Stimulated activated naive CD8-positive, alpha-beta T cell treated with anti-CD3 and anti-CD28 coated beads, Interleukin-15, Interleukin-2, amounts not matched to agents 100 ng/mL and 50 ng/mL, for 24 hours (primary cell): ENCODE results near the gene PHAF1.

Experiments
- H3K27ac Mint-ChIP-seq: one replicate; pipeline ENCODE4 v1.8.0; 2021; ENCODE audit warnings: mild to moderate bottlenecking, mixed read lengths
- H3K27me3 Mint-ChIP-seq: one replicate; pipeline ENCODE4 v1.8.0; 2021; ENCODE audit warnings: mixed read lengths
- H3K36me3 Mint-ChIP-seq: one replicate; pipeline ENCODE4 v1.8.0; 2021; ENCODE audit warnings: low read depth, mixed read lengths
- H3K4me1 Mint-ChIP-seq: one replicate; pipeline ENCODE4 v1.8.0; 2021; ENCODE audit warnings: low read depth, mixed read lengths
- H3K4me3 Mint-ChIP-seq: one replicate; pipeline ENCODE4 v1.8.0; 2021; ENCODE audit warnings: mild to moderate bottlenecking, mixed read lengths
- H3K9me3 Mint-ChIP-seq: one replicate; pipeline ENCODE4 v1.8.0; 2021; ENCODE audit warnings: mixed read lengths

PHAF1 gene

DNA sequence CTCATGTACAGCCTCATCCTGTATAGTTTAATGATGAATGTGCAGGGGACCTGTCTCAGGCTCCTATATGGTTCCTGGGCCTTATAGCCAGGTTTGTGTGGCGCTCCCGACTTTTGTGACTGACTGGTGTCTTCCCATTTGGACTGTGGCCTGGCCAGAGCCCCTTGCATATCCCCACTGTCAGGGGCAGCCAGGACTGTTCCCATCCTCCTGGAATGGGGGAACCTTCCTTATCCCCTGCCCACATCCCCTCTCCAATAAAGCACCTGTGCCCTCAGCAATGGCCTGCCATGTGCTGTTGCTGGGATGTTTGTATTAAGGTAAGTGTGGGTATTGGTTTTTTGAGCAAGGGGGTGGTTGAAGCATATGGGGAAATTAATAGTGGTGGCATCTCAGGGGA lies 38.5 kb downstream of the PHAF1 start:
- Mint-ChIP-seq H3K27me3 (peaks cover 15% of the 10 kb centered on the region), H3K9me3 (no peaks in the 10 kb centered on the region), H3K4me3 (no peak overlapping the region), H3K4me1 (peaks cover 12% of the 10 kb centered on the region), H3K27ac (no peak overlapping the region), H3K36me3 (peaks cover 55% of the 10 kb centered on the region)

GRCh38 chr16:67148656-67149275 lies 39.0 kb downstream of the PHAF1 start:
- Mint-ChIP-seq H3K4me1 (peaks cover 15% of the 10 kb centered on the region), H3K36me3 (peaks cover 50% of the 10 kb centered on the region), H3K27ac (no peak overlapping the region), H3K4me3 (no peak overlapping the region), H3K27me3 (peaks cover 15% of the 10 kb centered on the region), H3K9me3 (no peaks in the 10 kb centered on the region)

DNA sequence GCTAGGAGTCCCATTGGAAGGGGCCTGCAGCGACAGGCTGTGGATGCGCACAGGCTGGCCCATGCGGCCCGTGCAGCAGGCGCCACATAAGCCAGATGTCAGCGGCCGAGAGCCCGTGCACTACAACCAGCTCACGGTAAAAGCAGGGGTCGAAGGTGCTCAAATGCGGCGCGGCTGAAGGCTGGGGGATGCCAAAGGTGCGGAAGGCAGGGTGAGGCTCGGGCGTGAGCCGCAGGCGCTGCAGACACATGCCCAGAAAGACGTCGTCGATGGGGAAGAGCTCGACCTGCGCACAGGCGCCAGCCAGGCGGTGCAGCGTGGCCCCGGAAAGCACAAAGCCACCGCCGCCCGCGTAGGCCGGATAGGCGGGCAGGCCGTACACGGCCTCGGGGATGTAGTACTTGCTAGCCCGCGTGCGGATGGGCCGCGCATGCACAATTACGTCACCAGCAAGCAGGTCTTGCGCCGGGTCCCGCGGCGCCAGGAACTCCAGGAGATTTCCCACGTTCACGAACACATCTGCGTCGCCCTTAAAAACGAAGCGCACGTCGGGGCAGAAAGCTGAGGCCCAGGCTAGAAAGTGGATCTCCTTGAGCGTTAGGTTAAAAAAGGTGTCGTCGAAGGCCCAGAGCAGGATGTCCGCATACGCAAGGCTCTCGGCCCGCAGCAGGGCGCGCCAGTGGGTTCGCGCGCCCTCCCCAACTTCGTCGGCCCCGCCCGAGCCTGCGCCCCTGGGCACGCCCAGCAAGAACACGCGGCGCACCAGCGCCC lies 39.7 kb downstream of the PHAF1 start:
- Mint-ChIP-seq H3K9me3 (no peaks in the 10 kb centered on the region), H3K4me1 (peaks cover 19% of the 10 kb centered on the region), H3K4me3 (peak overlapping the region; percentile 39), H3K27ac (no peak overlapping the region), H3K36me3 (peaks cover 45% of the 10 kb centered on the region), H3K27me3 (peaks cover 15% of the 10 kb centered on the region)

GRCh38 chr16:67150047-67150832 lies 40.5 kb downstream of the PHAF1 start:
- Mint-ChIP-seq H3K9me3 (no peaks in the 10 kb centered on the region), H3K36me3 (peaks cover 37% of the 10 kb centered on the region), H3K4me3 (no peak overlapping the region), H3K27ac (no peak overlapping the region), H3K27me3 (peaks cover 17% of the 10 kb centered on the region), H3K4me1 (peaks cover 19% of the 10 kb centered on the region)

- peak within 1 kb of the TSS; percentile 58 for H3K4me3 Mint-ChIP-seq
- peaks cover 30% of the 10 kb centered on the region for H3K36me3 Mint-ChIP-seq
- H3K4me1 Mint-ChIP-seq = peaks cover 22% of the 10 kb centered on the region
- no peaks in the 10 kb centered on the region for H3K9me3 Mint-ChIP-seq
- peaks cover 18% of the 10 kb centered on the region for H3K27me3 Mint-ChIP-seq
- no peak within 1 kb of the TSS for H3K27ac Mint-ChIP-seq
Observed at GRCh38 chr16:67150833-67151396, 41.2 kb downstream of the PHAF1 start, which contains the start of gene B3GNT9. TSS of gene B3GNT9 (minus strand) at chr16:67150998. CDS start at chr16:67150485, 513 bp downstream.

GRCh38 chr16:67151431-67152097 lies 41.8 kb downstream of the PHAF1 start:
- H3K36me3 Mint-ChIP-seq = peaks cover 24% of the 10 kb centered on the region
- no peak overlapping the region for H3K27ac Mint-ChIP-seq
- peaks cover 25% of the 10 kb centered on the region for H3K4me1 Mint-ChIP-seq
- H3K9me3 Mint-ChIP-seq = no peaks in the 10 kb centered on the region
- H3K27me3 Mint-ChIP-seq = peaks cover 18% of the 10 kb centered on the region
- H3K4me3 Mint-ChIP-seq = peak overlapping the region; percentile 58

GRCh38 chr16:67154578-67155294 lies 45.0 kb downstream of the PHAF1 start:
- Mint-ChIP-seq H3K27ac (no peak overlapping the region), H3K4me3 (peak overlapping the region; percentile 62), H3K4me1 (peaks cover 48% of the 10 kb centered on the region), H3K36me3 (no peaks in the 10 kb centered on the region), H3K27me3 (peaks cover 13% of the 10 kb centered on the region), H3K9me3 (no peaks in the 10 kb centered on the region)

- Mint-ChIP-seq H3K27ac (no peak overlapping the region), H3K36me3 (no peaks in the 10 kb centered on the region), H3K4me3 (peak overlapping the region; percentile 62), H3K9me3 (no peaks in the 10 kb centered on the region), H3K4me1 (peaks cover 53% of the 10 kb centered on the region), H3K27me3 (peaks cover 13% of the 10 kb centered on the region)
Observed at GRCh38 chr16:67155295-67156142, 45.8 kb downstream of the PHAF1 start.

GRCh38 chr16:67156143-67156844 lies 46.6 kb downstream of the PHAF1 start:
- Mint-ChIP-seq H3K36me3 (no peaks in the 10 kb centered on the region), H3K4me1 (peaks cover 56% of the 10 kb centered on the region), H3K27ac (no peak overlapping the region), H3K27me3 (peaks cover 12% of the 10 kb centered on the region), H3K4me3 (no peak overlapping the region), H3K9me3 (no peaks in the 10 kb centered on the region)

DNA sequence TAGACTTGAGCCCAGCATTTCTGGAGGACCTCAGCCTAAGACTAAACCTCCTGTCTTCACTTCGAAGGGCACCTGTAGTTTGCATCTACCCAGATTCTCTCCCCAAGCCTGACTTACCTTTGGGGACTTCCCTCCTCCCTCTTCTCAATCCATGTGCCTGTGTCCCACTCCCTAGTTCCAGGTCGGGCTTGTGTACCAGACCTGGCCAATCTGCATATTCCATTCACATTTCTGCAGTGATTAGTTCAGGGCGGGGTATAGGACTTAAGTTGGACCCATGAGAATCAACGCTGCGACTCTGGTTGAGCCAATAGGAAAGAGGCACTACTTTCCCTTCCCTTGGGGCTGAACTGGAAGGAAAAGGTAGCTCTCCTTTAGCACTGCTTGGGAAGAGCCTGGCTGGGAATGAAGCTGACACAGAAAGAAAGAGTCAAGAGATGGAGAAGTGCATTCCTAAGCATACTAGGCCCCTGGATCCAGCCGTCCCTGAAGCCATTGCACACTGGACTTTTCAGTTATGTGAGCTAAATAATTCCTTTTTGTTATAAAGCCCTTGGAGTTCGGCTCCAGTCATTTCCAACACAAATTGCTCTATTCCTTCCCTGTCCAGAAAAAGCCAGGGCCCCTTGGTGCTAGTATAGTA lies 47.5 kb downstream of the PHAF1 start:
- Mint-ChIP-seq H3K27me3 (peaks cover 17% of the 10 kb centered on the region), H3K36me3 (no peaks in the 10 kb centered on the region), H3K9me3 (no peaks in the 10 kb centered on the region), H3K4me1 (peaks cover 62% of the 10 kb centered on the region), H3K27ac (peak overlapping the region; percentile 41), H3K4me3 (no peak overlapping the region)

- Mint-ChIP-seq H3K4me1 (peaks cover 62% of the 10 kb centered on the region), H3K36me3 (no peaks in the 10 kb centered on the region), H3K27ac (peak overlapping the region; percentile 85), H3K4me3 (peak overlapping the region; percentile 90), H3K27me3 (peaks cover 18% of the 10 kb centered on the region), H3K9me3 (no peaks in the 10 kb centered on the region)
Observed at GRCh38 chr16:67157892-67158635, 48.3 kb downstream of the PHAF1 start.
